Raji (cell line): ENCODE data around the gene RANBP2.

Experiments
- POLR2A ChIP-seq: IDR thresholded peaks from 2 replicates; pipeline ENCODE4 v1.6.1; 2011; ENCODE audit warnings: low read depth, low read length, control low read depth; ENCODE audit not compliant: insufficient read depth

RANBP2 gene

GRCh38 chr2:108719149-108720044 is at the start of gene RANBP2:
Gene RANBP2 (plus strand): TSS chr2:108719482. CDS start chr2:108719607, 125 bp downstream.
- TF ChIP-seq POLR2A: peak; percentile 98

GRCh38 chr2:108691447-108691846 is 27.8 kb upstream of the RANBP2 start:
- no peak for TF ChIP-seq POLR2A

DNA sequence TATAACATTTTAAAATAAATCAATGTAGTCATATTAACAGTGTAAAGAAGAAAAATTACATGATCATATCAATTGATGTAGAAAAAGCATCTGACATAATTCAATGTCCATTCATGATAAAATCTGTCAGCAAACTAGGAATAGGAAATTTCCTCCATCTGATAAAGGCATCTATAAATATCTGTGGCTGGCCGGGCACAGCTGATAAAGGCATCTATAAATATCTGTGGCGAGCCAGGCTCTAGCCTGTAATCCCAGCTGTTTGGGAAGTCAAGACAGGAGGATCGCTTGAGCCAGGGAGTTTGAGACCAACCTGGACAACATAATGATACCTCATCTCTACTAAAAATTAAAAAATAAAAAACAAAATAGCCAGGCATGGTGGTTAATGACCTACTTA is 18.1 kb upstream of the RANBP2 start:
- TF ChIP-seq POLR2A: no peak

GRCh38 chr2:108701806-108702205 is 17.5 kb upstream of the RANBP2 start:
- TF ChIP-seq POLR2A: no peak

- TF ChIP-seq POLR2A: no peak
Measured at GRCh38 chr2:108704871-108705270, 14.4 kb upstream of the RANBP2 start.

- no peak for TF ChIP-seq POLR2A
Measured at GRCh38 chr2:108707300-108707699, 12.0 kb upstream of the RANBP2 start.

DNA sequence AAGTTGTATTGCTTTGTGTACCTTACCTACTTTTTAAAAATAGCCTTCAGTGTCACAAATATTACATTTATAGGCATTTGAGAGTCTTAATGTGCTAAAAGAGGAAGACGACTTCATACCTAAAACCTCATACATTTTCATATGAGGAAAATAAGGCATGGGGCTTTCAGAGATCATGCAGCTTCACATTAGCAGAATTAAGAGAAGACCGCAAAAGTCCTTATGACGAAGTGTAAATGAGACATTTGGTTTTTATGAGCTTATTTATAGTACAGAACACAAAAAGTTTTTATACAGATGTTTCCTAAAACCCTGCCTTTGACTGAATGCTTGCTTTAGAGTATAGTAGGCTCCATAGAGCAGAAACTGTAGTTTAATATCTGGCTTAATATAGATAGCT is 57.2 kb downstream of the RANBP2 start:
- TF ChIP-seq POLR2A: no peak

GRCh38 chr2:108778857-108779256 is 59.6 kb downstream of the RANBP2 start:
- TF ChIP-seq POLR2A: no peak

GRCh38 chr2:108786008-108786353 is 66.7 kb downstream of the RANBP2 start:
- TF ChIP-seq POLR2A: no peak

DNA sequence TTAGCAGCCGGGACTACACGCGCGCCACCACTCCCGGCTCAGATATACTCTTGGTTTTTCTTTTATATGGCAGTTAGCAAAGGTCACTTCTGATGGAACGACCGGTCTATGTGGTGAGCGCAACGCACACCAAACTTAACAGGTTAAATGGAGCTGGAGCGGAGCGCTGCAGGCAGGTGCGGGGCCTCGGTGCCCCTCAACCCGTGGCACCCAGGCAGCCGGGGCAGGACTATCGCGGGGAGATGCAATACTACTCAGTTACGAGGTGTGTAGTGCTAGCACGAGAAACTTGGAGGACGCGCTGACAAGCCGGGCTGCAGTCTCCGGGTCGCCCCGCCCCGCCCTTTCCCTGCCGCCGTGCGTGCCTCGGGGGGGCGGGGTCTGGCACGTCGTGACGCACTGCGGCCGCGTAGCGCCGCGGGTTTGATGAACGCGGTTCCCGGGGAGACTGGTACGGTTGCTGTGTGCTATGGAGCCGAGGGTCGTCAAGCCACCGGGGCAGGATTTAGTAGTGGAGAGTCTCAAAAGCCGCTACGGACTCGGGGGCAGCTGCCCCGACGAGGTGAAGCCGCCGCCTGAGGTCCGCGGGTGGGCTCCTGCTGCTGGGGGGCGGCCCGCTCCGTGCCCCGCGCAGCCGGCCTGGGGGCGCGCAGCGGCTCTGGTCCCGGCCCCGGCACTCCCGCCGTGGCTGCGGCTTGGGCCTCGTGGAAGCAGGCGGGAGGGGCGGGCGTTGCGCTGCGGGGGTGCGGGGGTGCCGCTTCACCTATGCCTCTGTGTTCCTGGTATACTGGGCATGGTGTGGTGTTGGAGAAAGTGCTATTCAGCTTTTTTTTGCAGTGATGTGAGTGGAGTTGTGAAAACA is 67.3 kb downstream of the RANBP2 start, which contains the start of gene CCDC138:
CCDC138 (plus strand) TSS at position 418 of the 862 bp plus-strand sequence; CDS start at position 470, 52 bp downstream.
- TF ChIP-seq POLR2A: peak; percentile 92

- no peak for TF ChIP-seq POLR2A
Measured at GRCh38 chr2:108787216-108787541, 67.9 kb downstream of the RANBP2 start.

DNA sequence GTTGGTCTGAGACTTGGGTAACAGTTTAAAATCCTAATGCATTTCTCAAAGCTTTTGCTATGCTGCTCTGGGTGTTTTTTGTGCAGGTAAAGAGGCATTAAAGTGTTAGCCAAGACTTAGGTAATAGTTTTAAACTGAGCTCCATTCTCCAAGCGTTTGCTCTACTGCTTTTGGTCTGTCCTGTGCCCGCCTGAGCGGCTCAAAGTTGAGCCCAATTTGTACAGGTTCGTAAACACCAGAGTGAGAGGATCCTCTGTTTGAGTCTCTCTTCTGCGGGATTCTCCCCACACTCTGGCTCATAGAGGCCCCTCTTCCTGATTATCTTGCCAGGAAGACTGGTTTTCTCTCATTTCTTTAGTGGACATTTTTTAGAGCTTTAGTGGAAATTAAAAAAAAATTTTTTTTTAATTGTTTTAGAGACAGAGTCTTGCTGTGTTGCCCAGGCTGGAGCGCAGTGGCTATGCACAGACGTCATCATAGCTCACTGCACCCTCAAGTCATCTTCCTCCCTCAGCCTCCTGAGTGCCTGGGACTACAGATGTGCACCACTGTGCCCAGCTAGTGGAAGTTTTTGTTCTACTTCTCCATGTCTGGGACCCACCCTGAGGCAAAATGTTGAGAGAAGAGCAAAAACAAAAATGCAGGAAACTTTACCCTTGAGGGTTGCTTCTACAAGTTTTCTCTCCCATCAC is 83.9 kb downstream of the RANBP2 start:
- TF ChIP-seq POLR2A: no peak

GRCh38 chr2:108805032-108805431 is 85.8 kb downstream of the RANBP2 start:
- no peak for TF ChIP-seq POLR2A

- TF ChIP-seq POLR2A: no peak
Measured at GRCh38 chr2:108805782-108806181, 86.5 kb downstream of the RANBP2 start.

DNA sequence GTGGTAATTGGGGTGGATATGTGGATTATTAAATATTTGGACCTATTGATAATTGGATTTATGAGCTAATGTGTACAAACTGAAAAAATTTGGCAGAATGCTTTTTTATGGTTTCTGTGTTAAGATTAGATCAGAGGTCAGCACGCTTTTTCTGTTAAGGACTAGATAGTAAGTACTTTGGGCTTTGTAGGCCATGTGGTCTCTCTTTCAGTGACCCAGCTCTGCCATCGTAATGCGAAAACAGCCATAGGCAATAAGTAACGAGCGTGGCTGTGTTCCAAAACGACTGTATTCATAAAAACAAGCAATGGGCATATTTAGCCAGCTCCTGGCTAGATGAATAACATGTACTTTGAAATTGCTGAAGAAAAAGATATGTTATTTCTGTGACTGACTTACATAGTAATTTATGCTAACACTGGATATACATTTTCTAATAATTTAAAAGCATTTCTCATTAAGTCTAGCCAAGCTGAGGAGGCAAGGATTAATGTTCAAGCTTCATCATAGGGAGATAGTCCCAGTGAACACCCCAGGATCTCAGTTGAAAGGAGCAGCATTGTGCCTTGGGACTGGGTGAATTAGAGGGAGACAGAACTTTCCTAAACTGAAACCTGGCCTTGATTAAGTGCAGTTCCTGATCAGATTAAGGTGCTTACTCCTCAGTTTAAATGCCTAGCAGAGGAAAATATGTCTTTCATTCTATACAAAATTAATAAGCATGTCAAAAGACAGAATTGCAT is 87.3 kb downstream of the RANBP2 start:
- no peak for TF ChIP-seq POLR2A
